ENCODE data around the gene COL6A5. TPM values are rescaled to one million over a fixed set of nuclear protein-coding genes. Genes with fewer than 3 reads are reported as not detected.

COL6A5 gene
- total and polyA plus RNA-seq, 2 donors (not counting 3 experiments of a cell fraction or from before 2014, with no cell fraction given) = not detected

DNA sequence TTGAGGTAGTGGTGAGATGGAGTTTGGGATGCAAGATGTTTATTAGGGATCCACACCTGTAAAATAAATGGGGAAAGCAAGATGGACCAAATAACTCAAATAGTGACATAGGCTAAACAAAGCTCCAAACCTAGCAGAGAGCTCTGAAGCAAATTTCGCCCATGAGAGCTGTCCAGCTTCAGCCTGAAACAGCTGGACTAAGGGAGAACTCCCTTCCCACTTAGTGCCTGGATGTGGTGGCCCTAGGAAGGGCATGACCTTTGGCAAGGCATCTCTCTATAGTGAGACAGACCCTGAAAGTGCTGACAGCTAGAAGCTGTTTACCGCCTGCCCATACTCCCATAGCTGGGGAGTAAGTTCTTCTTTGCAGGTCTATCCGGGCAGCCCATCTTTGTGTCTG lies 48.1 kb downstream of the COL6A5 start:
- no peak overlapping the region for H2AFZ ChIP-seq (ENCODE audit: low read depth, low read length)
- H3K27me3 ChIP-seq (ENCODE audit: control insufficient read depth in 2 of 2, insufficient read depth in 2 of 2, low read length in 2 of 2) = no peaks in the 10 kb centered on the region
- no TSS peak for BruUV-seq (replicated peaks)
- H3K79me2 ChIP-seq (ENCODE audit: control insufficient read depth, insufficient read depth, low read length) = no peaks in the 10 kb centered on the region
- TF ChIP-seq, protein P1, sequence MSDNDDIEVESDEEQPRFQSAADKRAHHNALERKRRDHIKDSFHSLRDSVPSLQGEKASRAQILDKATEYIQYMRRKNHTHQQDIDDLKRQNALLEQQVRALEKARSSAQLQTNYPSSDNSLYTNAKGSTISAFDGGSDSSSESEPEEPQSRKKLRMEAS (IDR thresholded peaks at IDR 0.05; ENCODE audit: insufficient read depth, insufficient read length) = no peak
- TF ChIP-seq FOS (IDR thresholded peaks at IDR 0.05; ENCODE audit: borderline replicate concordance, insufficient read depth, low read length) (no peak), JUN (IDR thresholded peaks at IDR 0.05; ENCODE audit: borderline replicate concordance, insufficient read depth, insufficient read length, low read depth) (no peak), POLR2A (IDR thresholded peaks at IDR 0.05; ENCODE audit: low read depth, low read length) (no peak), GATA2 (IDR thresholded peaks at IDR 0.05; ENCODE audit: insufficient read depth, insufficient read length, low read depth, low read length) (no peak), MYC (IDR thresholded peaks at IDR 0.05; ENCODE audit: low read depth, low read length) (no peak), POLR2AphosphoS5 (IDR thresholded peaks at IDR 0.05; ENCODE audit: insufficient read depth, low read depth, low read length) (no peak)
- TF ChIP-seq, protein P2, sequence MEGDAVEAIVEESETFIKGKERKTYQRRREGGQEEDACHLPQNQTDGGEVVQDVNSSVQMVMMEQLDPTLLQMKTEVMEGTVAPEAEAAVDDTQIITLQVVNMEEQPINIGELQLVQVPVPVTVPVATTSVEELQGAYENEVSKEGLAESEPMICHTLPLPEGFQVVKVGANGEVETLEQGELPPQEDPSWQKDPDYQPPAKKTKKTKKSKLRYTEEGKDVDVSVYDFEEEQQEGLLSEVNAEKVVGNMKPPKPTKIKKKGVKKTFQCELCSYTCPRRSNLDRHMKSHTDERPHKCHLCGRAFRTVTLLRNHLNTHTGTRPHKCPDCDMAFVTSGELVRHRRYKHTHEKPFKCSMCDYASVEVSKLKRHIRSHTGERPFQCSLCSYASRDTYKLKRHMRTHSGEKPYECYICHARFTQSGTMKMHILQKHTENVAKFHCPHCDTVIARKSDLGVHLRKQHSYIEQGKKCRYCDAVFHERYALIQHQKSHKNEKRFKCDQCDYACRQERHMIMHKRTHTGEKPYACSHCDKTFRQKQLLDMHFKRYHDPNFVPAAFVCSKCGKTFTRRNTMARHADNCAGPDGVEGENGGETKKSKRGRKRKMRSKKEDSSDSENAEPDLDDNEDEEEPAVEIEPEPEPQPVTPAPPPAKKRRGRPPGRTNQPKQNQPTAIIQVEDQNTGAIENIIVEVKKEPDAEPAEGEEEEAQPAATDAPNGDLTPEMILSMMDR (IDR thresholded peaks at IDR 0.05; ENCODE audit: extremely low read depth in 1 of 2, insufficient read depth in 1 of 2, low read depth in 1 of 2, low read length in 2 of 2) = no peak
- no peak overlapping the region for H3K4me3 ChIP-seq (replicated peaks in 1 of 3; ENCODE audit: insufficient read depth in 1 of 3, low read depth in 1 of 3, low read length in 3 of 3)
- no peak overlapping the region for H3K4me2 ChIP-seq (ENCODE audit: insufficient read depth, low read length)
- H3K4me1 ChIP-seq (ENCODE audit: control insufficient read depth, extremely low read depth, insufficient read depth, low read length) = no peaks in the 10 kb centered on the region
- no peaks in the 10 kb centered on the region for H3K9me1 ChIP-seq (replicated peaks; ENCODE audit: control insufficient read depth, extremely low read depth, insufficient read depth, low read length)
- no peaks in the 10 kb centered on the region for H3K9me3 ChIP-seq (replicated peaks; ENCODE audit: control insufficient read depth, insufficient read depth, low read length)
- no peak for FAIRE-seq
- CTCF ChIA-PET = interaction anchor here (0.7 kb wide), 1 partner anchor 24 kb away, joined by 3 read pairs; no protein-coding TSS in a partner anchor
- dilution Hi-C loops (cut with MboI; ENCODE audit: extremely low pct_ligation_motif_present, low sequenced_read_pairs) = no loop called here
- DNase-seq (ENCODE audit: low read depth, low spot score) = no peak
- H3K9ac ChIP-seq (replicated peaks; ENCODE audit: extremely low read depth, insufficient read depth, low read length) = no peak overlapping the region
- no peak overlapping the region for H3K27ac ChIP-seq (ENCODE audit: insufficient read depth, low read depth, low read length)
- intact Hi-C loops (cut with micrococcal nuclease) = no loop called here
- H3K36me3 ChIP-seq (ENCODE audit: control insufficient read depth in 2 of 2, extremely low read depth in 1 of 2, insufficient read depth in 2 of 2, low read length in 2 of 2) = no peaks in the 10 kb centered on the region
- no peaks in the 10 kb centered on the region for H4K20me1 ChIP-seq (replicated peaks; ENCODE audit: control insufficient read depth, extremely low read depth, insufficient read depth, low read length)
- POLR2A ChIA-PET = no interaction called here

All from endothelial cell of umbilical vein (primary cell).